NCI-H2196 treated with DMSO at 0.1 percent for 48 hours (cell line): ENCODE results near the gene GPALPP1.
"Not testable (repeated sequence)": the region's sequence is repeated elsewhere in the genome, so short reads cannot be mapped to it uniquely, and the experiment has no call there.

Experiments used
- DNase-seq: peaks from one replicate; lab custom pipeline; 2025; ENCODE audit not compliant: unreplicated experiment; lab: John Stamatoyannopoulos, UW

Gene GPALPP1

DNA sequence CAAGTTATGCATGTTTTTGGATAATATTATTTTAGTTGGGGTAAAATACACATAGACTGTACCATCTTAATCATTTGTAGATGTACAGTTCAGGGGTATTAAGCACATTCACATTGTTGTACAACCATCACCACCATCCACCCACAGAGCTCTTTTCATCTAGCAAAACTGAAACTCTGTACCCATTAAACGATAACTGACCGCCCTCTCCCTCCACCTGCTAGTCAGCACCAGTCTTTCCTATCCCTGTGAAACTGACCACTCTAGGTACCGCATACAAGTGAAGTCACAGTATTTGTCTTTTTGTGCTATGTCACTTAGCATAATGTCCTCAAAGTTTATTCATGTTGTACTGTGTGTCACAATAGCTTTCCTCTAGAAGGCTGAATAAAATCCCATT lies 70.7 kb downstream of the GPALPP1 start:
- DNase-seq, result no peak

DNA sequence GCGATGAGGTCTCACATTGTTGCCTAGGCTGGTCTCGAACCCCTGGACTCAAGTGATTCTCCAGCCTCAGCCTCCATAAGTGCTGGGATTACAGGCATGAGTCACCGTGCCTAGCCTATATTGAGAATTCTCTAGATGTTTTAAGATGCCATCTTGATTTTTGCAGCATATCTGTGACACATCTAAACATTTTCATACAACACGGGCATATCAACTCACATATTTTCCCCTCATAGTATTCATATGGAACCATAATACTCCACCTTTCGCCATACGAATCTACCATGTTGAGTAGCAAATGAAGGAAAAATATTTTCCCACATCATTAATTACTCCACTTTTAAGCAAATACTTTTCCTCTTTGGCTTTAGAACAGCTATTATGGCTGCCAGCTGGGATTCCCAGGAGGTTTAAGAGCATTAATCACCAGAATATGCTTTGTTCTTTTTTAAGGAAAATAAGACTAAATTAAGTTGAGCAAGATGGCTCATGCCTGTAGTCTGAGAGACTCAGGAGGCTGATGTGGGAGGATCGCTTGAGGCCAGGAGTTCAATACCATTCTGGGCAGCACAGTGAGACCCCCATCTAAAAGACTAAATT lies 74.0 kb downstream of the GPALPP1 start:
- no peak for DNase-seq

DNA sequence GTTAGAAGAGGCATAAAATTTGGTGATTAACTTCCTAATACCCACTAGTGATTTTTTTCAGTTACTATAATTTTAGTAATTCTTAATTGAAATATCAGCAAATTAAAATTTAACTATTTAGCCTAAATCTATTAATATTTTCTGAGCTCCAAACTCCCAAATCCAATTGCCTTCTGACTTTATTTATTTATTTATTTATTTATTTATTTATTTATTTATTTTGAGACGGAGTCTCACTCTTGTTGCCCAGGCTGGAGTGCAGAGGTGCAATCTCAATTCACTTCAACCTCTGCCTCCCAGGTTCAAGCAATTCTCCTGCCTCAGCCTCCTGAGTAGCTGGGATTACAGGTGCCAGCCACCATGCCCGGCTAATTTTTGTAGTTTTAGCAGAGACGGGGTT lies 74.6 kb downstream of the GPALPP1 start:
- not testable (repeated sequence) for DNase-seq

DNA sequence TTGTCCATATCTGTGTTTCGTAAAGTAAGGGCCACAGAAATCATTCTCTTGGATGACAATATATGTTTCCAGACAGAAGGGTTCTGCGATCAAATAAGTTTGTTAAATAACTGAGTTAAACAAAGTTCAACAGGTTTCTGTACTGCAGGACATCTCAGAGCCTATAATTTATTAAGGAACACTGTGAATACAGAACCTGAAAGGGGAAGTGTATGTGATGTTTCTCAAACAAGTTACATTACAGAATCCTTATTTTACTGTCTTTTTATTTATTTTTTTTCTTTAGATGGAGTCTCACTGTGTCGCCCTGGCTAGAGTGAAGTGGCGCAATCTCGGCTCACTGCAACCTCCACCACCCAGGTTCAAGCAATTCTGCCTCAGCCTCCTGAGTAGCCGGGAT lies 75.6 kb downstream of the GPALPP1 start:
- no peak for DNase-seq

DNA sequence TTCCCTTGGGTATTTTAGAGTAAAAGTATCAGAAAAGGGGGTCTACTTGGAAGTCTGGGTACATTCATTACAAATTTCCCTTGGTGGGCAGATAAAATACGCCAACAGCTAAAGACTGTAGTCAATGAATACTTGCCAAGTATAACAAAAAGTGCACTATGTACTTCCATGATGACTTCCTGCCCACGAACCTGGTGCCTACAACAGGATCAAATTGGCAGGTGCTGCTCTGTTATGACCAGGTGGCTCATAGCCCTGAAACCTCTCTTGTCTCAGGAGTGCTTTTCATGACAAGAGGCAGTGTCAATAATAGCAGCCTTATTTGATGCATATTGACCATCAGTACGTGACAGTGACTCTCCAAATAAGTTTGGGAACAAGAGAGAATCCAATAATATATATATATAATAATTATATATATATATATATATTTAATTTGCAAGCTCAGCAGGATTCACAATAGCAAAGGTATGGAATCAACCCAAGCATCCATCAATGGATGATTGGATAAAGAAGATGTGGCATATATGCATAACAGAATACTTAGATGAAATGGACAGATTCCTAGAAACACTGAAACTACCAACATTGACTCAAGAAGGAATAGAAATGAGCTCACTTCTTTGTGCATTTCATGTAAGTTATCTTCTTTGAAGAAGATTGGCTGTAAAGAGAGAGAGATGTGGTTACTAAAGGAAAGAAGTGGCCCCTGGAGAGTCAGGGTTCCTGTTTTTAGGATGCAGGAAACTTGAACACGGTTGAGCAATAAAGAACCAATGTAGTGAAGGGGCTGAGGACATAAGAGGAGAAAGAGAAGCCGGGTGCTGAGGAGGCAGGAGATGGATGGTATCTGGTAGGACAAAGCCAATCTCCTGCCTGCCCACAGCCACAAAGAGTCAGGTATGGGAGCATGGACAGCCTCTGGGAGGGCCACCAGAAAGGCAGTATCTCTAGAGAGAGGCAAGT lies 79.0 kb downstream of the GPALPP1 start:
- peak; percentile 6 for DNase-seq

GRCh38 chr13:45073809-45074208 lies 84.5 kb downstream of the GPALPP1 start:
- no peak for DNase-seq

- DNase-seq, result no peak
Measured at GRCh38 chr13:45074721-45075120, 85.4 kb downstream of the GPALPP1 start.

DNA sequence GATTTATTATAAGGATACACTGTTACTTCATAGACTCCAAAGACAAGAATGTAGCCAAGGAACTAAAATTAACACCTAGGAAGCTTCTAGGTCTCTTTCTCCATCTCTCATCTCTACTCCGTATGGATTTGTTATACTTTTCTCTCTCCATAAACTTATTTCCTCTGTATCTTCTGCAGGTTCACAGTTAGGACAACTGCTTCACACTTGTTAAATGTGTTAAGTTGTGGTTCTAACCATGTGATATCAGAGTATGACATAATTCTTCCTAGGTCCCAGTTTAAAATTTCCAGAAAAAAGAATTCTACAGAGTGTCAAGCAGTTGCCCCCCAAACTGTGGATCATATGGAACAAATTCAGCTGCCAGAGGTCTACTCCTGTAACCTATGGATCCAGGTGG lies 88.7 kb downstream of the GPALPP1 start:
- no peak for DNase-seq
